Tibial nerve (tissue), 4 donors: Measurements from ENCODE around the gene MED14. TPM values are rescaled to one million over a fixed set of nuclear protein-coding genes. Genes with fewer than 3 reads are reported as not detected.

Source experiments
- DNase-seq, 2 donors: peaks; one replicate each; pipeline ENCODE4 v3.0.0-alpha.2; 2019; ENCODE audit warnings: low spot score in 2 of 2
- H3K27ac ChIP-seq, 4 donors: fragments of 200-600 bp; sonication (generic) in 3 of 4; one replicate each; pipeline ENCODE4 v1.5.1; 2017 to 2019; ENCODE audit warnings: mild to moderate bottlenecking in 1 of 4
- H3K27me3 ChIP-seq, 2 donors: fragments of 200-600 bp; sonication (generic) in 1 of 2; one replicate each; pipeline versions ENCODE4 v1.5.1 to v1.6.0; 2017 to 2019
- H3K36me3 ChIP-seq, 3 donors: fragments of 200-600 bp; sonication (generic); one replicate each; pipeline ENCODE4 v1.5.1; 2018 to 2019
- H3K4me1 ChIP-seq, 4 donors: fragments of 200-600 bp; sonication (generic) in 3 of 4; one replicate each; pipeline ENCODE4 v1.5.1; 2017 to 2019
- H3K4me3 ChIP-seq, 4 donors: fragments of 200-600 bp; sonication (generic) in 3 of 4; one replicate each; pipeline ENCODE4 v1.5.1; 2017 to 2019; ENCODE audit warnings: mild to moderate bottlenecking in 1 of 4, moderate library complexity in 1 of 4
- H3K9me3 ChIP-seq, 4 donors: fragments of 200-600 bp; sonication (generic) in 3 of 4; one replicate each; pipeline ENCODE4 v1.5.1; 2017 to 2019
- EP300 ChIP-seq, 2 donors: sonication (generic); formaldehyde crosslinking; IDR thresholded peaks; one replicate each; pipeline ENCODE4 v1.6.1; 2017; ENCODE audit warnings: antibody characterized with exemption in 2 of 2, mild to moderate bottlenecking in 1 of 2
- POLR2A ChIP-seq, 2 donors: fragments of 450-650 bp; IDR thresholded peaks; one replicate each; pipeline ENCODE4 v1.6.1; 2017; ENCODE audit warnings: antibody characterized with exemption in 2 of 2, mild to moderate bottlenecking in 2 of 2, moderate library complexity in 2 of 2
- WGBS, 2 donors: methylation state at CpG; one replicate each; pipeline ENCODE4 v1.1.5; 2018; 5-methylcytosine and 5-hydroxymethylcytosine counted together
- total RNA-seq, 4 donors: library from RNA; depleted of rRNA; stranded (reverse); fragments of >200 nt; gene quantifications; one replicate each; pipeline ENCODE4 v1.1.0, GENCODE V29; 2016
- TF ChIP-seq, protein P1 (sequence below), 5 experiments: fragments of 200-600 bp in 3 of 5; fragments of 450-650 bp in 2 of 5; sonication (generic) in 3 of 5; IDR thresholded peaks; one replicate each; pipeline ENCODE4 v1.5.1; 2016 to 2019; ENCODE audit warnings: antibody characterized with exemption in 5 of 5, mild to moderate bottlenecking in 3 of 5, moderate library complexity in 2 of 5

The MED14 gene
- total RNA-seq, 4 donors from 2014 or later = 32.7 to 58.2 (median 40.8) TPM

DNA sequence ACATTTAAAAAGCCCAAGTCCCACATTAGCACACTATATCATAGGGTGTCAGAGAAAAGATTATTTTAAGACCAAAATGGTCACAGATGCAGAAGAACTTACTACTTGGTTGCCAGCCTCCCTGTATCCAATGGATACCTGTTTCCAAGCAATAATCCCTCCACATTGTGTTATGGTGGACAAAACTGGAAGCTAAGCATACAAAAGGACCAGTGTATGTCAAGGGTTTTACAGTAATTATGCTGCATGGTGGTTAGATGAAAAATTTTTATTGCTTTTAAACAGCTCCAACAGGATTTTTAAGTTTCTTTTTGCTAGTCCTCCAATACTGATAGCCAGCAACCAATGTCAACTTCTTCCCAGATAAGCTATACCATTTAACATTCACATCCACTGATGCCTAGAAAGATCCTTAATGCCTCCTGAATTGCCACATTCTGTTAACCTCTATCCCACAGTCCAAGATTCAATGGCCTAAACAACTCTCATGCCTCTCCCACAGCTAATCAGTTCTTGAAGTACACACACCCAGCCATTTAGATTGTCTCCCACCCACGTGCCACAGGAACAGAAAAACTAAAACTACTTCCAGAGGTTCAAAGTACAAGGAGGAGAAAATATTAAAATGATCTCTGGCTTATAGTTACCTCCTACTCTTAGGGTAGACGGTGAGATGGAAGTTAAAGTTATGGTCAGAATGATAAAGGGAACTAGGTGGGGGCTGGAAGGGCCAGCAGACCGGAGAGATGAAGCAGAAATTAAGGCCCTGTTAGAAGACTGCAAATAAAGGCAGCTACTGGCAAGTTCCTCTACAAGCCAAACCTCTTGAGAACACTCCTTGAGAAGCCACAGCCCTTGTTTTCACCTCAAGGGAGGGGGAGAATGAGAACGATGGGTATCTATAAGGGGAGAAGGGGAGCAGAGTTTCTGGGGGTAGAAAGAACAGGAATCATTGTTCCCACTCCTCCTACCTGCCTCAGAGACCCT is 5.5 kb downstream of the MED14 start:
- Histone ChIP-seq H3K4me3 (no peak overlapping the region), H3K36me3 (no peaks in the 10 kb centered on the region), H3K9me3 (no peaks in the 10 kb centered on the region), H3K27ac (peak overlapping the region in 2 of 4 donors; percentile 4 to 33), H3K27me3 (peaks cover 0 to 9% of the 10 kb centered on the region in 2 donors), H3K4me1 (peaks cover 0 to 30% (median 1%) of the 10 kb centered on the region in 4 donors)
- TF ChIP-seq POLR2A (IDR thresholded peaks at IDR 0.05) (no peak), EP300 (IDR thresholded peaks at IDR 0.05) (no peak)
- TF ChIP-seq, protein P1, sequence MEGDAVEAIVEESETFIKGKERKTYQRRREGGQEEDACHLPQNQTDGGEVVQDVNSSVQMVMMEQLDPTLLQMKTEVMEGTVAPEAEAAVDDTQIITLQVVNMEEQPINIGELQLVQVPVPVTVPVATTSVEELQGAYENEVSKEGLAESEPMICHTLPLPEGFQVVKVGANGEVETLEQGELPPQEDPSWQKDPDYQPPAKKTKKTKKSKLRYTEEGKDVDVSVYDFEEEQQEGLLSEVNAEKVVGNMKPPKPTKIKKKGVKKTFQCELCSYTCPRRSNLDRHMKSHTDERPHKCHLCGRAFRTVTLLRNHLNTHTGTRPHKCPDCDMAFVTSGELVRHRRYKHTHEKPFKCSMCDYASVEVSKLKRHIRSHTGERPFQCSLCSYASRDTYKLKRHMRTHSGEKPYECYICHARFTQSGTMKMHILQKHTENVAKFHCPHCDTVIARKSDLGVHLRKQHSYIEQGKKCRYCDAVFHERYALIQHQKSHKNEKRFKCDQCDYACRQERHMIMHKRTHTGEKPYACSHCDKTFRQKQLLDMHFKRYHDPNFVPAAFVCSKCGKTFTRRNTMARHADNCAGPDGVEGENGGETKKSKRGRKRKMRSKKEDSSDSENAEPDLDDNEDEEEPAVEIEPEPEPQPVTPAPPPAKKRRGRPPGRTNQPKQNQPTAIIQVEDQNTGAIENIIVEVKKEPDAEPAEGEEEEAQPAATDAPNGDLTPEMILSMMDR (IDR thresholded peaks at IDR 0.05) = no peak
- 15 to 28% methylated on average over 4 of the region's 4 CpGs for WGBS, 2 donors
- no peak for DNase-seq

DNA sequence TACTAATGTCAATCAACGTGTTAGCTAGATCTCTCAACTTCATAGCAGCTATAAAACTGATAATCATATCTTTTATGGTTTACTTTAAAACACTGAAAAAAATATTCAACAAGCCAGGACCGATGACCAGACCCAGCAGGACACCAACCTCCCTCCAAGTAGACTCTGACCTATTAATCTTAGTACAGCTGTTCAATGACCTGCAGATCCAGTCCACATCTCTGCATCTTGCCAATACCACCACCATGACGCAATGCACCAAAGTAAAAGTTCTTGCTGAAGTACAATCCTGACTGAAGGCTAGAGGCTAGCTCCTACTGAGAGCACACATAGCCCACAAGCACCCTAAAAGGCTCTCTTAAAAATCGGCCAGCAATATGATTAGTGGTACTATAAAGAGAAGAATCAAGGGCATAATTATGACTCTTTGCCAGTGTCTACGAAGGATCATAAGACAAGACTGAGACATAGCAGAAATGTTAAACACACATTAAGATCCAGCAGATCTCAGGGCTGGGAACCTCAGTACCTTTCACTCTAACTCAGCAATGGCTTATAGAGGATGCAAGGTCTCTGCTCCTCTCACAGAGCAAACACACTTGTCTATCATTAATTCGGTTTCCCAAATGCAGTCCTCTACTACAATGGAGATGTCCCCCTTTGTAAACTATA is 7.6 kb downstream of the MED14 start:
- TF ChIP-seq, protein P1 (IDR thresholded peaks at IDR 0.05) = no peak
- TF ChIP-seq EP300 (IDR thresholded peaks at IDR 0.05) = no peak
- no peak for TF ChIP-seq POLR2A (IDR thresholded peaks at IDR 0.05)
- H3K4me1 ChIP-seq = peaks cover 0 to 16% (median 0%) of the 10 kb centered on the region in 4 donors
- 75 to 90% methylated on average over 6 of the region's 6 CpGs for WGBS, 2 donors
- no peak overlapping the region for H3K4me3 ChIP-seq
- peaks cover 0 to 9% of the 10 kb centered on the region in 2 donors for H3K27me3 ChIP-seq
- peak overlapping the region in 2 of 4 donors; percentile 20 to 67 for H3K27ac ChIP-seq
- no peak for DNase-seq
- no peaks in the 10 kb centered on the region for H3K36me3 ChIP-seq
- no peaks in the 10 kb centered on the region for H3K9me3 ChIP-seq

DNA sequence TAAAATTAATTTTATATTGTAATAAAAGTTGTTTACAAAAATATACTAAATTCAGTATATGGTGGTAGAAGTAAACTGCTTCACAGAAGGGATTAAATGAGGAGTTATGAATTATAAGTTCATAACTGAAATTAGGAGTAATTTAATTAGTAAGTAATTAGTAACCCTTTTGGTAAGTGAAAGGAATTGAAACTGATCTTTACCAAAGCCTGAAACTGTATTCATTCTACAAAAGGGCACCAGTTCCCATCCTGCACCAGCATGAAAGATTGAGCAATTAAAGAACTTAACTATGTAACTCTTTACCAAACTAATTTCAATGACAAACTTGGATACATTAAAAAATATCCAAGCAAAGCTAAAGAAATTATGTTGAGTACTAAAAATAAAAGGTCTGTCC is 8.2 kb downstream of the MED14 start:
- peaks cover 0 to 1% (median 0%) of the 10 kb centered on the region in 3 donors for H3K36me3 ChIP-seq
- H3K27ac ChIP-seq = no peak overlapping the region
- no peak for DNase-seq
- no peaks in the 10 kb centered on the region for H3K9me3 ChIP-seq
- peaks cover 0 to 9% of the 10 kb centered on the region in 2 donors for H3K27me3 ChIP-seq
- no peak overlapping the region for H3K4me3 ChIP-seq
- TF ChIP-seq POLR2A (IDR thresholded peaks at IDR 0.05) (no peak), EP300 (IDR thresholded peaks at IDR 0.05) (no peak)
- TF ChIP-seq, protein P1 (IDR thresholded peaks at IDR 0.05) = no peak
- H3K4me1 ChIP-seq = peaks cover 0 to 16% (median 0%) of the 10 kb centered on the region in 4 donors

DNA sequence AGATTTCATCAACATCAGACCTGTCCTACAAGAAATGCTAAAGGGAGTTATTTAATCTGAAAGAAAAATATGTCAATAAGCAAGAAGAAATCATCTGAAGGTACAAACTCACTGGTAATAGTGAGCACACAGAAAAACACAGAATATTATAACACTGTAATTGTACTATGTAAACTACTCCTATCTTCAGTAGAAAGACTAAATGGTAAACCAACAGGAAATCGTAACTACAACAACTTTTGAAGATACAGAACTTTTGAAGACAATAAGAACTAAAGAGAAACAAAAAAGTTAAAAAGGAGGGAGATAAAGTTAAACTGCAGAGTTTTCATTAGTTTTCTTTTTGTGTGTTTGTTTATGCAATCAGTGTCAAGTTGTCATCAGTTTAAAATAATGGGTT is 12.4 kb downstream of the MED14 start:
- Histone ChIP-seq H3K4me1 (no peaks in the 10 kb centered on the region), H3K9me3 (no peaks in the 10 kb centered on the region), H3K4me3 (no peak overlapping the region), H3K27ac (no peak overlapping the region), H3K36me3 (peaks cover 0 to 18% (median 0%) of the 10 kb centered on the region in 3 donors), H3K27me3 (no peaks in the 10 kb centered on the region)
- no peak for DNase-seq
- TF ChIP-seq EP300 (IDR thresholded peaks at IDR 0.05) (no peak), POLR2A (IDR thresholded peaks at IDR 0.05) (no peak)
- TF ChIP-seq, protein P1 (IDR thresholded peaks at IDR 0.05) = no peak
- WGBS, 2 donors = 85 to 100% methylated on average over 1 of the region's 1 CpG
